GM21423 (cell line): ENCODE results near the gene CDC27.
"Not testable (repeated sequence)": the region's sequence is repeated elsewhere in the genome, so short reads cannot be mapped to it uniquely, and the experiment has no call there.

ENCODE experiments used
- ATAC-seq: cut with Tn5 transposase; IDR thresholded peaks from one replicate; pipeline ENCODE4 v1.9.1; 2021; ENCODE audit warnings: mild to moderate bottlenecking, moderate library complexity; ENCODE audit not compliant: unreplicated experiment

CDC27 gene

GRCh38 chr17:47188876-47189731 lies at the start of gene CDC27:
Gene CDC27, minus strand, starts transcription at chr17:47189295. Its CDS starts 123 bp downstream, at chr17:47189172.
- ATAC-seq = peak; percentile 88

- ATAC-seq = no peak
Measured at GRCh38 chr17:47238321-47239010, 49.4 kb upstream of the CDC27 start.

GRCh38 chr17:47237841-47238240 lies 48.7 kb upstream of the CDC27 start:
- ATAC-seq = no peak

- ATAC-seq = no peak
Measured at GRCh38 chr17:47235923-47236322, 46.8 kb upstream of the CDC27 start.

- no peak for ATAC-seq
Measured at GRCh38 chr17:47235506-47235905, 46.4 kb upstream of the CDC27 start.

- ATAC-seq = no peak
Measured at GRCh38 chr17:47232465-47232864, 43.4 kb upstream of the CDC27 start.

- ATAC-seq = no peak
Measured at GRCh38 chr17:47231866-47232265, 42.8 kb upstream of the CDC27 start.

- ATAC-seq = no peak
Measured at GRCh38 chr17:47231334-47231733, 42.2 kb upstream of the CDC27 start.

GRCh38 chr17:47230864-47231263 lies 41.8 kb upstream of the CDC27 start:
- no peak for ATAC-seq

GRCh38 chr17:47229535-47230443 lies 40.7 kb upstream of the CDC27 start:
- peak; percentile 77 for ATAC-seq

GRCh38 chr17:47227862-47228261 lies 38.8 kb upstream of the CDC27 start:
- no peak for ATAC-seq

- ATAC-seq = no peak
Measured at GRCh38 chr17:47225911-47226688, 37.0 kb upstream of the CDC27 start.

- no peak for ATAC-seq
Measured at GRCh38 chr17:47225436-47225858, 36.4 kb upstream of the CDC27 start.

GRCh38 chr17:47224966-47225365 lies 35.9 kb upstream of the CDC27 start:
- no peak for ATAC-seq

GRCh38 chr17:47224077-47224476 lies 35.0 kb upstream of the CDC27 start:
- not testable (repeated sequence) for ATAC-seq

- no peak for ATAC-seq
Measured at GRCh38 chr17:47223460-47223859, 34.4 kb upstream of the CDC27 start.

- ATAC-seq = no peak
Measured at GRCh38 chr17:47223007-47223406, 33.9 kb upstream of the CDC27 start.

- ATAC-seq = no peak
Measured at GRCh38 chr17:47222047-47222446, 33.0 kb upstream of the CDC27 start.

GRCh38 chr17:47221154-47221553 lies 32.1 kb upstream of the CDC27 start:
- ATAC-seq = no peak

- ATAC-seq = peak; percentile 37
Measured at GRCh38 chr17:47220531-47220999, 31.5 kb upstream of the CDC27 start.
